Retina (tissue), 1 donor: ENCODE measurements around the gene RPS6KA2.

Experiments used
- DNase-seq: peaks from one replicate; pipeline ENCODE4 v3.0.0-alpha.2; 2016

Gene RPS6KA2

GRCh38 chr6:166461821-166462460, 165.1 kb downstream of the RPS6KA2 start:
- DNase-seq, result no peak

GRCh38 chr6:166460473-166461437, 166.3 kb downstream of the RPS6KA2 start:
- DNase-seq, result no peak

GRCh38 chr6:166459906-166460305, 167.1 kb downstream of the RPS6KA2 start:
- DNase-seq, result no peak

GRCh38 chr6:166459272-166459671, 167.8 kb downstream of the RPS6KA2 start:
- DNase-seq, result no peak

GRCh38 chr6:166456395-166457156, 170.5 kb downstream of the RPS6KA2 start:
- no peak for DNase-seq

- DNase-seq, result no peak
Measured at GRCh38 chr6:166454692-166455515, 172.1 kb downstream of the RPS6KA2 start.

GRCh38 chr6:166453651-166454050, 173.4 kb downstream of the RPS6KA2 start:
- DNase-seq, result no peak

- no peak for DNase-seq
Measured at GRCh38 chr6:166450167-166450873, 176.7 kb downstream of the RPS6KA2 start.

GRCh38 chr6:166449641-166450040, 177.4 kb downstream of the RPS6KA2 start:
- no peak for DNase-seq

GRCh38 chr6:166449036-166449435, 178.0 kb downstream of the RPS6KA2 start:
- DNase-seq, result no peak

- no peak for DNase-seq
Measured at GRCh38 chr6:166448432-166448831, 178.6 kb downstream of the RPS6KA2 start.

GRCh38 chr6:166446567-166447065, 180.4 kb downstream of the RPS6KA2 start:
- no peak for DNase-seq

GRCh38 chr6:166446146-166446545, 180.9 kb downstream of the RPS6KA2 start:
- no peak for DNase-seq

GRCh38 chr6:166444446-166444845, 182.6 kb downstream of the RPS6KA2 start:
- no peak for DNase-seq

GRCh38 chr6:166443166-166443565, 183.9 kb downstream of the RPS6KA2 start:
- DNase-seq, result no peak

- no peak for DNase-seq
Measured at GRCh38 chr6:166442131-166442685, 184.8 kb downstream of the RPS6KA2 start.

- DNase-seq, result no peak
Measured at GRCh38 chr6:166441325-166442078, 185.5 kb downstream of the RPS6KA2 start.

GRCh38 chr6:166440729-166441128, 186.3 kb downstream of the RPS6KA2 start:
- no peak for DNase-seq

GRCh38 chr6:166440106-166440505, 186.9 kb downstream of the RPS6KA2 start:
- no peak for DNase-seq

- DNase-seq, result no peak
Measured at GRCh38 chr6:166439366-166440091, 187.5 kb downstream of the RPS6KA2 start.
